ENCODE results near the gene RNF180.

- TF ChIP-seq, protein P1, sequence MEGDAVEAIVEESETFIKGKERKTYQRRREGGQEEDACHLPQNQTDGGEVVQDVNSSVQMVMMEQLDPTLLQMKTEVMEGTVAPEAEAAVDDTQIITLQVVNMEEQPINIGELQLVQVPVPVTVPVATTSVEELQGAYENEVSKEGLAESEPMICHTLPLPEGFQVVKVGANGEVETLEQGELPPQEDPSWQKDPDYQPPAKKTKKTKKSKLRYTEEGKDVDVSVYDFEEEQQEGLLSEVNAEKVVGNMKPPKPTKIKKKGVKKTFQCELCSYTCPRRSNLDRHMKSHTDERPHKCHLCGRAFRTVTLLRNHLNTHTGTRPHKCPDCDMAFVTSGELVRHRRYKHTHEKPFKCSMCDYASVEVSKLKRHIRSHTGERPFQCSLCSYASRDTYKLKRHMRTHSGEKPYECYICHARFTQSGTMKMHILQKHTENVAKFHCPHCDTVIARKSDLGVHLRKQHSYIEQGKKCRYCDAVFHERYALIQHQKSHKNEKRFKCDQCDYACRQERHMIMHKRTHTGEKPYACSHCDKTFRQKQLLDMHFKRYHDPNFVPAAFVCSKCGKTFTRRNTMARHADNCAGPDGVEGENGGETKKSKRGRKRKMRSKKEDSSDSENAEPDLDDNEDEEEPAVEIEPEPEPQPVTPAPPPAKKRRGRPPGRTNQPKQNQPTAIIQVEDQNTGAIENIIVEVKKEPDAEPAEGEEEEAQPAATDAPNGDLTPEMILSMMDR (IDR thresholded peaks at IDR 0.05; ENCODE audit: low read depth, low read length), result no peak
- no peak for TF ChIP-seq EZH2phosphoT487 (IDR thresholded peaks at IDR 0.05; ENCODE audit: low read depth)
Measured at GRCh38 chr5:64188776-64189175, 23.1 kb downstream of the RNF180 start.
